ENCODE data around the gene DELE1.
"Not testable (repeated sequence)": the region's sequence is repeated elsewhere in the genome, so short reads cannot be mapped to it uniquely, and the experiment has no call there.

DELE1 gene

GRCh38 chr5:141904551-141904950, 19.1 kb upstream of the DELE1 start:
- no peak for DNase-seq (ENCODE audit: insufficient read length, low spot score)
- no peak for FAIRE-seq
- no peak for TF ChIP-seq POLR2A (IDR thresholded peaks at IDR 0.05; ENCODE audit: low read depth, low read length)

- FAIRE-seq = no peak
- no peak for DNase-seq (ENCODE audit: insufficient read length, low spot score)
- TF ChIP-seq POLR2A (IDR thresholded peaks at IDR 0.05; ENCODE audit: low read depth, low read length) = no peak
Observed at GRCh38 chr5:141906517-141906916, 17.2 kb upstream of the DELE1 start.

GRCh38 chr5:141906972-141907371, 16.7 kb upstream of the DELE1 start:
- no peak for TF ChIP-seq POLR2A (IDR thresholded peaks at IDR 0.05; ENCODE audit: low read depth, low read length)
- FAIRE-seq (no peak), DNase-seq (ENCODE audit: insufficient read length, low spot score) (no peak)

GRCh38 chr5:141908796-141909195, 14.9 kb upstream of the DELE1 start:
- TF ChIP-seq POLR2A (IDR thresholded peaks at IDR 0.05; ENCODE audit: low read depth, low read length) = no peak
- DNase-seq (ENCODE audit: insufficient read length, low spot score) (no peak), FAIRE-seq (peak; percentile 45)

- FAIRE-seq = no peak
- TF ChIP-seq POLR2A (IDR thresholded peaks at IDR 0.05; ENCODE audit: low read depth, low read length) = no peak
- DNase-seq (ENCODE audit: insufficient read length, low spot score) = no peak
Observed at GRCh38 chr5:141909212-141909611, 14.5 kb upstream of the DELE1 start.

GRCh38 chr5:141910271-141910673, 13.4 kb upstream of the DELE1 start:
- FAIRE-seq (peak; percentile 52), DNase-seq (ENCODE audit: insufficient read length, low spot score) (peak; percentile 32)
- TF ChIP-seq POLR2A (IDR thresholded peaks at IDR 0.05; ENCODE audit: low read depth, low read length) = no peak

GRCh38 chr5:141913560-141914198, 10.0 kb upstream of the DELE1 start:
- FAIRE-seq = no peak
- no peak for DNase-seq (ENCODE audit: insufficient read length, low spot score)
- TF ChIP-seq POLR2A (IDR thresholded peaks at IDR 0.05; ENCODE audit: low read depth, low read length) = no peak

GRCh38 chr5:141914199-141914743, 9.4 kb upstream of the DELE1 start:
- TF ChIP-seq POLR2A (IDR thresholded peaks at IDR 0.05; ENCODE audit: low read depth, low read length) = no peak
- FAIRE-seq (no peak), DNase-seq (ENCODE audit: insufficient read length, low spot score) (no peak)

GRCh38 chr5:141914797-141915196, 8.9 kb upstream of the DELE1 start:
- no peak for DNase-seq (ENCODE audit: insufficient read length, low spot score)
- no peak for TF ChIP-seq POLR2A (IDR thresholded peaks at IDR 0.05; ENCODE audit: low read depth, low read length)
- FAIRE-seq = no peak

- DNase-seq (ENCODE audit: insufficient read length, low spot score) (no peak), FAIRE-seq (no peak)
- TF ChIP-seq POLR2A (IDR thresholded peaks at IDR 0.05; ENCODE audit: low read depth, low read length) = no peak
Observed at GRCh38 chr5:141915881-141916336, 7.8 kb upstream of the DELE1 start.

- no peak for DNase-seq (ENCODE audit: insufficient read length, low spot score)
- TF ChIP-seq POLR2A (IDR thresholded peaks at IDR 0.05; ENCODE audit: low read depth, low read length) = no peak
- no peak for FAIRE-seq
Observed at GRCh38 chr5:141916522-141916921, 7.1 kb upstream of the DELE1 start.

GRCh38 chr5:141917760-141918159, 5.9 kb upstream of the DELE1 start:
- FAIRE-seq (no peak), DNase-seq (ENCODE audit: insufficient read length, low spot score) (no peak)
- TF ChIP-seq POLR2A (IDR thresholded peaks at IDR 0.05; ENCODE audit: low read depth, low read length) = no peak

- FAIRE-seq (no peak), DNase-seq (ENCODE audit: insufficient read length, low spot score) (no peak)
- TF ChIP-seq POLR2A (IDR thresholded peaks at IDR 0.05; ENCODE audit: low read depth, low read length) = no peak
Observed at GRCh38 chr5:141919218-141920119, 4.2 kb upstream of the DELE1 start.

- no peak for TF ChIP-seq POLR2A (IDR thresholded peaks at IDR 0.05; ENCODE audit: low read depth, low read length)
- no peak for DNase-seq (ENCODE audit: insufficient read length, low spot score)
- no peak for FAIRE-seq
Observed at GRCh38 chr5:141920771-141921170, 2.9 kb upstream of the DELE1 start.

- DNase-seq (ENCODE audit: insufficient read length, low spot score); FAIRE-seq: not testable (repeated sequence)
Observed at GRCh38 chr5:141922827-141923447, 734 bp upstream of the DELE1 start.

Measured in H54 (cell line).